Endodermal cell (in vitro differentiated cells): Measurements from ENCODE around the gene AFF3. TPM values are rescaled to one million over a fixed set of nuclear protein-coding genes. Genes with fewer than 3 reads are reported as not detected.

Experiments
- DNase-seq: peaks from one replicate; pipeline ENCODE4 v3.0.0-alpha.2; 2017
- H3K27ac ChIP-seq: 2 replicates; pipeline ENCODE4 v1.5.1; 2013; ENCODE audit warnings: mild to moderate bottlenecking, low read depth, low read length, moderate library complexity
- H3K27me3 ChIP-seq: 2 replicates; pipeline ENCODE4 v1.6.1; 2013; ENCODE audit warnings: mild to moderate bottlenecking, low read length, moderate library complexity; ENCODE audit not compliant: insufficient read depth, control insufficient read depth, poor library complexity, severe bottlenecking
- H3K36me3 ChIP-seq: 2 replicates; pipeline ENCODE4 v1.7.0; 2013; ENCODE audit warnings: mild to moderate bottlenecking, low read length, moderate library complexity; ENCODE audit not compliant: control insufficient read depth, insufficient read depth
- H3K4me1 ChIP-seq: one replicate; pipeline ENCODE4 v1.7.0; 2013; ENCODE audit warnings: low read length; ENCODE audit not compliant: control insufficient read depth, insufficient read depth
- H3K4me3 ChIP-seq: 2 replicates; pipeline ENCODE4 v1.5.1; 2013; ENCODE audit warnings: mild to moderate bottlenecking, low read length, moderate library complexity
- H3K9ac ChIP-seq: 2 replicates; pipeline ENCODE4 v1.6.1; 2013; ENCODE audit warnings: mild to moderate bottlenecking, low read length, moderate library complexity; ENCODE audit not compliant: poor library complexity, severe bottlenecking; ENCODE audit errors: extremely low read depth
- H3K9me3 ChIP-seq: 2 replicates; pipeline ENCODE4 v1.6.1; 2013; ENCODE audit warnings: mild to moderate bottlenecking, low read length, moderate library complexity; ENCODE audit not compliant: control insufficient read depth
- H3K27ac Mint-ChIP-seq: 2 replicates; pipeline ENCODE4 v1.8.0; 2020; ENCODE audit warnings: mixed read lengths
- H3K27me3 Mint-ChIP-seq: 2 replicates; pipeline ENCODE4 v1.8.0; 2021; ENCODE audit warnings: mild to moderate bottlenecking, mixed read lengths; ENCODE audit not compliant: insufficient read depth
- H3K36me3 Mint-ChIP-seq: 2 replicates; pipeline ENCODE4 v1.8.0; 2020; ENCODE audit warnings: low read depth, mixed read lengths
- H3K4me1 Mint-ChIP-seq: 2 replicates; pipeline ENCODE4 v1.8.0; 2020; ENCODE audit warnings: mixed read lengths
- H3K4me3 Mint-ChIP-seq: 2 replicates; pipeline ENCODE4 v1.8.0; 2020; ENCODE audit warnings: mild to moderate bottlenecking, moderate library complexity, mixed read lengths
- H3K9me3 Mint-ChIP-seq: 2 replicates; pipeline ENCODE4 v1.8.0; 2020; ENCODE audit warnings: mild to moderate bottlenecking, mixed read lengths
- CTCF ChIP-seq: fragments of 200-600 bp; sonication (generic); conservative IDR thresholded peaks from 2 replicates; pipeline ENCODE4 v1.5.0; 2021; ENCODE audit warnings: antibody characterized with exemption, mild to moderate bottlenecking
- WGBS, 2 experiments: methylation state at CpG; one replicate each; pipeline versions ENCODE4 v1.1.5 to v1.1.7; 2013; ENCODE audit warnings: missing lambda C conversion rate in 2 of 2, mixed read lengths in 1 of 2; ENCODE audit not compliant: insufficient coverage in 1 of 2, insufficient read length in 1 of 2; 5-methylcytosine and 5-hydroxymethylcytosine counted together
- total RNA-seq, 2 donors: library from RNA; stranded (reverse); fragmentation: NEBNext Ultra II Directional in 1 of 2; extraction: Animal tissue kit (Norgen Biotek cat#: 25700) in 1 of 2; gene quantifications; 2 replicates in 1 of 2; 3 replicates in 1 of 2; pipeline ENCODE4 v1.2.1, GENCODE V29; 2021

AFF3 gene
- total RNA-seq, 2 donors from 2014 or later: 0.62 to 0.73 TPM

- Mint-ChIP-seq H3K27ac (no peak overlapping the region), H3K4me1 (no peaks in the 10 kb centered on the region), H3K4me3 (no peak overlapping the region), H3K9me3 (no peaks in the 10 kb centered on the region), H3K27me3 (peaks cover 55% of the 10 kb centered on the region), H3K36me3 (no peaks in the 10 kb centered on the region)
- no peaks in the 10 kb centered on the region for H3K36me3 ChIP-seq
- WGBS, 2 experiments: 97 to 100% methylated on average over 1 to 4 of the region's 4 CpGs
- no peak overlapping the region for H3K9ac ChIP-seq
- H3K27ac ChIP-seq: no peak overlapping the region
- no peaks in the 10 kb centered on the region for H3K9me3 ChIP-seq
- H3K27me3 ChIP-seq: peaks cover 68% of the 10 kb centered on the region
- no peaks in the 10 kb centered on the region for H3K4me1 ChIP-seq
- no peak for TF ChIP-seq CTCF
- no peak overlapping the region for H3K4me3 ChIP-seq
- DNase-seq: no peak
These were observed 6.1 kb downstream of the AFF3 start for GRCh38 chr2:100136310-100136709.

- Mint-ChIP-seq H3K4me3 (no peak overlapping the region), H3K9me3 (no peaks in the 10 kb centered on the region), H3K36me3 (no peaks in the 10 kb centered on the region), H3K27me3 (peaks cover 57% of the 10 kb centered on the region), H3K4me1 (no peaks in the 10 kb centered on the region), H3K27ac (no peak overlapping the region)
- DNase-seq: no peak
- no peak overlapping the region for H3K4me3 ChIP-seq
- TF ChIP-seq CTCF: no peak
- no peak overlapping the region for H3K27ac ChIP-seq
- 89 to 95% methylated on average over 3 to 5 of the region's 5 CpGs for WGBS, 2 experiments
- no peaks in the 10 kb centered on the region for H3K36me3 ChIP-seq
- no peak overlapping the region for H3K9ac ChIP-seq
- H3K4me1 ChIP-seq: no peaks in the 10 kb centered on the region
- peaks cover 66% of the 10 kb centered on the region for H3K27me3 ChIP-seq
- no peaks in the 10 kb centered on the region for H3K9me3 ChIP-seq
These were observed 7.0 kb downstream of the AFF3 start for GRCh38 chr2:100135415-100135814.

- Histone ChIP-seq H3K9me3 (no peaks in the 10 kb centered on the region), H3K27me3 (peaks cover 70% of the 10 kb centered on the region), H3K4me1 (peaks cover 4% of the 10 kb centered on the region), H3K36me3 (no peaks in the 10 kb centered on the region), H3K9ac (no peak overlapping the region), H3K27ac (no peak overlapping the region), H3K4me3 (no peak overlapping the region)
- no peak for TF ChIP-seq CTCF
- Mint-ChIP-seq H3K27ac (no peak overlapping the region), H3K9me3 (no peaks in the 10 kb centered on the region), H3K4me3 (no peak overlapping the region), H3K36me3 (no peaks in the 10 kb centered on the region), H3K4me1 (no peaks in the 10 kb centered on the region), H3K27me3 (peaks cover 71% of the 10 kb centered on the region)
- WGBS, 2 experiments: 84 to 100% methylated on average over 1 to 4 of the region's 5 CpGs
- peak; percentile 9 for DNase-seq
These were observed 11.6 kb downstream of the AFF3 start for GRCh38 chr2:100130595-100131391.
